Ectodermal cell (in vitro differentiated cells): ENCODE measurements around the gene ERMARD.
A peak's percentile ranks its signal among the peaks of the same experiment; 100 is the strongest.

Source experiments
- H3K27ac ChIP-seq: 2 replicates; pipeline ENCODE4 v1.7.0; 2013; ENCODE audit warnings: mild to moderate bottlenecking, low read depth, low read length; ENCODE audit not compliant: insufficient read depth, poor library complexity, severe bottlenecking
- H3K27me3 ChIP-seq: 2 replicates; pipeline ENCODE4 v1.7.0; 2013; ENCODE audit warnings: mild to moderate bottlenecking, low read length; ENCODE audit not compliant: insufficient read depth, control insufficient read depth, poor library complexity, severe bottlenecking
- H3K36me3 ChIP-seq: one replicate; pipeline ENCODE4 v1.7.0; 2013; ENCODE audit warnings: low read length; ENCODE audit not compliant: control insufficient read depth, insufficient read depth
- H3K4me1 ChIP-seq: one replicate; pipeline ENCODE4 v1.7.0; 2013; ENCODE audit warnings: low read length; ENCODE audit not compliant: control insufficient read depth, insufficient read depth
- H3K4me3 ChIP-seq: 2 replicates; pipeline ENCODE4 v1.7.0; 2013; ENCODE audit warnings: low read depth, low read length, control low read depth; ENCODE audit not compliant: insufficient read depth
- H3K9me3 ChIP-seq: 2 replicates; pipeline ENCODE4 v1.7.0; 2013; ENCODE audit warnings: mild to moderate bottlenecking, low read length, moderate library complexity; ENCODE audit not compliant: control insufficient read depth
- WGBS, 2 experiments: methylation state at CpG; one replicate each; pipeline ENCODE4 v1.1.7; 2013; ENCODE audit warnings: missing lambda C conversion rate in 2 of 2; 5-methylcytosine and 5-hydroxymethylcytosine counted together

Gene ERMARD

GRCh38 chr6:169807699-169808607 lies 56.5 kb downstream of the ERMARD start:
- H3K9me3 ChIP-seq = no peaks in the 10 kb centered on the region
- 84% methylated on average over 6 of the region's 9 CpGs for WGBS, 2 experiments
- peaks cover 9% of the 10 kb centered on the region for H3K4me1 ChIP-seq

DNA sequence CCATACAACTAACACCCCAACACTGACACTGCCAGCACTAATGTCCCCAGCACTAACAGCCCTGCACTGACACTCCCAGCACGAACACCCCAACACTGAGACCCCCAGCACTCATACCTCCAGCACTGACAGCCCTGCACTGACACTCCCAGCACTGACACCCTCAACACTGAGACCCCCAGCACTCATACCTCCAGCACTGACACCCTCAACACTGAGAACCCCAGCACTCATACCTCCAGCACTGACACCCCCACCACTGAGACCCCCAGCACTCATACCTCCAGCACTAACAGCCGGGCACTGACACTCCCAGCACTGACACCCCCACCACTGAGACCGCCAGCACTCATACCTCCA lies 57.2 kb downstream of the ERMARD start:
- WGBS, 2 experiments = 89% methylated on average over 3 of the region's 3 CpGs
- H3K4me1 ChIP-seq = peaks cover 9% of the 10 kb centered on the region
- no peak overlapping the region for H3K27ac ChIP-seq
- H3K9me3 ChIP-seq = no peaks in the 10 kb centered on the region
- no peaks in the 10 kb centered on the region for H3K36me3 ChIP-seq
- H3K4me3 ChIP-seq = no peak overlapping the region
- peaks cover 7% of the 10 kb centered on the region for H3K27me3 ChIP-seq

More at GRCh38 chr6:169807699-169808607, 56.5 kb downstream of the ERMARD start:
- H3K4me3 ChIP-seq = no peak overlapping the region
- no peak overlapping the region for H3K27ac ChIP-seq
- peaks cover 7% of the 10 kb centered on the region for H3K27me3 ChIP-seq
- no peaks in the 10 kb centered on the region for H3K36me3 ChIP-seq

DNA sequence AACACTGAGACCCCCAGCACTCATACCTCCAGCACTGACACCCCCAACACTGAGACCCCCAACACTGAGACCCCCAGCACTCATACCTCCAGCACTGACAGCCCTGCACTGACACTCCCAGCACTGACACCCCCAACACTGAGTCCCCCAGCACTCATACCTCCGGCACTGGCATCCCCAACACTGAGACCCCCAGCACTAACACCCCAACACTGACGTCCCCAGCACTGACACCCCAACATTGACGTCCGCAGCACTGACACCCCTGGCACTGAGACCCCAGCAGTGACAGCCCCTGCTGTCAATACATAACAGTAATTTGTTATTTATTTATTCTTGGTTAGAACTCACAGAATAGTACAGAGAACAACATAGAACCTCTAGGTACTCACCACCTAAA lies 58.0 kb downstream of the ERMARD start:
- WGBS, 2 experiments = 90 to 93% methylated on average over 4 of the region's 4 CpGs
- Histone ChIP-seq H3K27me3 (peaks cover 7% of the 10 kb centered on the region), H3K9me3 (peaks cover 2% of the 10 kb centered on the region), H3K36me3 (no peaks in the 10 kb centered on the region), H3K4me3 (no peak overlapping the region), H3K27ac (no peak overlapping the region), H3K4me1 (peaks cover 9% of the 10 kb centered on the region)

DNA sequence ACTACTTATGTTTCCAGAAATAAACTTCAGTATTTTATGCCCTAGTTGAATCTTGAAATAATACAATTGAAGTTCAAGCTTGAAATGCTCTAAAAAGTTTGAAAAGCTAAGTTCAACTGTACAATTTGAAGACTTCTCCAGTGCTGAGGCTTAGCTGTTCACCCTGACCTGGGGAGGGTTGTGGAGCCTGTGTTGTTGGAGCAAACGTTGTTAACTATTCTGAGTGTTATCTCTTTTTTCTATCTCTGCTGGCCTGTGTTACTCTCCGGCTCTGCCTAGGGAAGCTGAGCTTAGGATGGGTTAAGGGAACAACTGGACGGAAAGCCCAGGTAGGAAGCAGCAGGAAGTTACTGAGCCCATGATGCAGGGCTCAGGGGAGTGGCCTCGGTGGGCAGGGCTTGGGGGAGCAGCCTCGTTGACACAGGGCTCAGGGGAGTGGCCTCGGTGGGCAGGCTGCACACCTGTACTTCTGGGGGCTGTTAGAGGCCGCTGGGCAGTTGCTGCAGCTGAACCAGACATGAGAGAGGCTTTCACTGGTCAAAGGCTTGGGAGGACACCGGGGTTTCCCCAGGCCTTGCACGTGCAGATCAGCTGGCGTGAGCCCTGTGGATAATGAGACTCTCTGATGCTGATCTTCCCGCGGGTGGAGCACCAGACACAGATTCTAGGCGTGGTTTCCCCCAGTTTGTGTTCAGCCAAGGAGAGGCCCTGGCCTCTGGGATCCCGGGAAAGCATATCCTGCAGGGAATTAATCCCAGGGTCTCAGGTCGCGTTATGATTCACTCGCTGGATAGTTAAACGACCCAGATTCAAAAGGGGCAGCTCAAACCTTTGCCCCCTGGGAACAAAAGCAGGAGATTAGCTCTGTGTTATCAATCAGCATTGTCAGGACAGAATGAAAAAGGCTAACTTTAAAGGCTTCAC lies 58.9 kb downstream of the ERMARD start:
- Histone ChIP-seq H3K9me3 (peaks cover 3% of the 10 kb centered on the region), H3K36me3 (no peaks in the 10 kb centered on the region), H3K27me3 (peaks cover 6% of the 10 kb centered on the region), H3K27ac (peak overlapping the region; percentile 63), H3K4me1 (peaks cover 9% of the 10 kb centered on the region), H3K4me3 (no peak overlapping the region)
- WGBS, 2 experiments = 51% methylated on average over 18 of the region's 18 CpGs

- H3K9me3 ChIP-seq = peaks cover 5% of the 10 kb centered on the region
- H3K4me1 ChIP-seq = peaks cover 9% of the 10 kb centered on the region
- no peak overlapping the region for H3K4me3 ChIP-seq
- peak overlapping the region; percentile 63 for H3K27ac ChIP-seq
- 78 to 85% methylated on average over 8 of the region's 8 CpGs for WGBS, 2 experiments
- H3K36me3 ChIP-seq = no peaks in the 10 kb centered on the region
- no peaks in the 10 kb centered on the region for H3K27me3 ChIP-seq
These were observed 59.6 kb downstream of the ERMARD start for GRCh38 chr6:169811072-169811471.

DNA sequence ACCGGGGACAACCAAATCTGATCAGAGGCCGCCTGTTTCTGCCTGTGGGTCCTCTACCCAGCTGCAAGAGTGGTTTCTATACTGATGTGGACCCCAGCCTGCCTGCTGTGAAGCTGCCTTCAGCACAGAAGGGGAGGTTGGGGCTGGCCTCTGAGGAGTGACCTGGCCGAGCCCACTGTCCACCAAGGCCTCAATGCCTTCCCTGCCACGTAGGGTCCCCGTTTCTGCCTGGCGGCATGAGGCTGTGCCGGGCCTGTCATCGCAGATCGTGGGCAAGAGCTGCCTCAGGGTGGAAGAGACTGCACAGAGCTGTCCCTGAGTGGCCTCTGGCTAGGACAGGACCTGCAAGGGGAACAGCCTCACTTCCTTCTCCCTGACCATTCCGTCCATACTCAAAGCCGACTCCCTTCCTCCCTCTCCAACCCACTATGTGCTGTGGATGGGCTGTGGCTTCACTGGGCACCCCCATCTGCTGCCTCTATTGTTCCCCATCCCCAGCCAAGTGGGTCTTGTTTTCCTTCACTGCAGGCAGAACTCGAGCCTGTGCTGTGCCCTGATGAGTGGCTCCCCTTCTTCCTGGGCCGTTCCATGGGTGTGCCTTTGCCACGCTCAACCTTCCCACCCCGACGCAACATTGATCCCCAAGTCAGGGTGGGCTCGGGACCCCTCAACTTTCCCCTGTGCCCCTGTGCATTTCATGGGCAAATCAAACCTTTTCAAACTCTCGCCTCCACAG lies 60.3 kb downstream of the ERMARD start:
- no peak overlapping the region for H3K4me3 ChIP-seq
- H3K4me1 ChIP-seq = peaks cover 9% of the 10 kb centered on the region
- no peaks in the 10 kb centered on the region for H3K36me3 ChIP-seq
- peaks cover 5% of the 10 kb centered on the region for H3K9me3 ChIP-seq
- no peak overlapping the region for H3K27ac ChIP-seq
- H3K27me3 ChIP-seq = no peaks in the 10 kb centered on the region
- 93% methylated on average over 18 of the region's 18 CpGs for WGBS, 2 experiments

- H3K9me3 ChIP-seq = peaks cover 5% of the 10 kb centered on the region
- WGBS, 2 experiments = 95 to 96% methylated on average over 17 of the region's 17 CpGs
- H3K27me3 ChIP-seq = no peaks in the 10 kb centered on the region
- no peaks in the 10 kb centered on the region for H3K36me3 ChIP-seq
- H3K27ac ChIP-seq = no peak overlapping the region
- H3K4me3 ChIP-seq = no peak overlapping the region
- H3K4me1 ChIP-seq = peaks cover 9% of the 10 kb centered on the region
These were observed 60.8 kb downstream of the ERMARD start for GRCh38 chr6:169812257-169812644.

- Histone ChIP-seq H3K27me3 (no peaks in the 10 kb centered on the region), H3K9me3 (peaks cover 5% of the 10 kb centered on the region), H3K4me3 (no peak overlapping the region), H3K4me1 (peaks cover 9% of the 10 kb centered on the region), H3K36me3 (no peaks in the 10 kb centered on the region), H3K27ac (no peak overlapping the region)
- 92 to 95% methylated on average over 11 of the region's 11 CpGs for WGBS, 2 experiments
These were observed 62.5 kb downstream of the ERMARD start for GRCh38 chr6:169813969-169814368.

GRCh38 chr6:169816054-169816453 lies 64.6 kb downstream of the ERMARD start:
- H3K4me1 ChIP-seq = no peaks in the 10 kb centered on the region
- WGBS, 2 experiments = 87 to 95% methylated on average over 2 of the region's 2 CpGs
- H3K27me3 ChIP-seq = no peaks in the 10 kb centered on the region
- H3K27ac ChIP-seq = no peak overlapping the region
- H3K9me3 ChIP-seq = peaks cover 5% of the 10 kb centered on the region
- no peaks in the 10 kb centered on the region for H3K36me3 ChIP-seq
- H3K4me3 ChIP-seq = no peak overlapping the region
